K562 (cell line): Measurements from ENCODE around the gene ZBTB46. TPM values are rescaled to one million over a fixed set of nuclear protein-coding genes. Genes with fewer than 3 reads are reported as not detected.

Source experiments
- ATAC-seq: fragments of 200-7000 bp; cut with Tn5 transposase; 3 replicates; pipeline ENCODE4 v1.9.1; 2020; ENCODE audit warnings: moderate library complexity
- BruUV-seq: library from RNA; stranded (reverse); fragments of 400-500 nt; replicated peaks from 2 replicates; lab custom pipeline; 2021; lab: Mats Ljungman, UMichigan
- CTCF ChIA-PET: fragments of 300-600 bp; formaldehyde crosslinking; extraction: SDS; loops from one replicate; lab custom pipeline; 2021; ENCODE audit warnings: low intra/inter-chr PET ratio; lab: Yijun Ruan, JAX
- POLR2A ChIA-PET: fragments of 300-600, 350-650 bp; sonication (Branson Sonifier 250); formaldehyde crosslinking; extraction: SDS; loops from one replicate; lab custom pipeline; 2021; ENCODE audit warnings: antibody characterized with exemption, inconsistent platforms; lab: Yijun Ruan, JAX
- DNase-seq, 4 experiments: peaks; one replicate each; pipeline versions ENCODE4 v3.0.0 to v3.0.0-alpha.2; 2011 to 2018; ENCODE audit warnings: low spot score in 3 of 4, mixed read lengths in 3 of 4; ENCODE audit errors: extremely low read depth in 1 of 4
- FAIRE-seq: peaks from 2 replicates; lab custom pipeline; 2011; peaks lifted over from hg19 to GRCh38; lab: Jason Lieb, UNC
- H2AFZ ChIP-seq: 2 replicates; pipeline ENCODE4 v1.6.0; 2011; ENCODE audit warnings: low read depth, low read length, control low read depth, inconsistent platforms
- H3K27ac ChIP-seq: fragments of 200-600 bp; 3 replicates; pipeline ENCODE4 v1.8.0; 2011; ENCODE audit warnings: low read depth, mild to moderate bottlenecking, control low read depth, inconsistent platforms, low read length, moderate library complexity, mixed read lengths; ENCODE audit errors: extremely low read depth
- H3K27me3 ChIP-seq, 2 experiments: fragments of 300-600 bp in 1 of 2; 2 replicates in 1 of 2; 3 replicates in 1 of 2; pipeline versions ENCODE4 v1.6.0 to v1.8.0; 2011; ENCODE audit warnings: inconsistent platforms in 2 of 2, low read length in 2 of 2, mild to moderate bottlenecking in 1 of 2, mixed read lengths in 1 of 2, moderate library complexity in 1 of 2; ENCODE audit not compliant: control insufficient read depth in 2 of 2, insufficient read depth in 2 of 2
- H3K36me3 ChIP-seq: fragments of 300-600 bp; 3 replicates; pipeline ENCODE4 v1.8.0; 2011; ENCODE audit warnings: mild to moderate bottlenecking, low read length, inconsistent platforms; ENCODE audit not compliant: control insufficient read depth, insufficient read depth
- H3K4me1 ChIP-seq, 2 experiments: fragments of 200-600 bp in 1 of 2; replicated peaks in 1 of 2; 2 replicates in 1 of 2; 3 replicates in 1 of 2; pipeline versions ENCODE4 v1.5.1 to v1.8.0; 2011; ENCODE audit warnings: inconsistent platforms in 2 of 2, low read length in 2 of 2, mild to moderate bottlenecking in 1 of 2, mixed read lengths in 1 of 2, moderate library complexity in 1 of 2; ENCODE audit not compliant: control insufficient read depth in 2 of 2, insufficient read depth in 2 of 2
- H3K4me2 ChIP-seq: 2 replicates; pipeline ENCODE4 v1.6.1; 2011; ENCODE audit warnings: low read length, control low read depth, inconsistent platforms, mixed read lengths; ENCODE audit not compliant: insufficient read depth
- H3K4me3 ChIP-seq: fragments of 200-600 bp; sonication (generic), shearing (Covaris generic); 2 replicates; pipeline ENCODE4 v1.5.1; 2016; ENCODE audit warnings: control low read depth, inconsistent platforms
- H3K79me2 ChIP-seq: fragments of 200-600 bp; 3 replicates; pipeline ENCODE4 v1.8.0; 2011; ENCODE audit warnings: low read length, inconsistent platforms; ENCODE audit not compliant: control insufficient read depth, insufficient read depth
- H3K9ac ChIP-seq, 2 experiments: 2 replicates each; pipeline versions ENCODE4 v1.6.0 to v1.6.1; 2011; ENCODE audit warnings: low read depth in 2 of 2, low read length in 2 of 2, control low read depth in 1 of 2, inconsistent platforms in 1 of 2, mild to moderate bottlenecking in 1 of 2, mixed read lengths in 1 of 2; ENCODE audit not compliant: insufficient read depth in 1 of 2
- H3K9me1 ChIP-seq: one replicate; pipeline ENCODE4 v1.6.0; 2011; ENCODE audit warnings: inconsistent platforms, mild to moderate bottlenecking, low read length, moderate library complexity; ENCODE audit not compliant: control insufficient read depth, insufficient read depth
- H3K9me3 ChIP-seq: replicated peaks from 2 replicates; pipeline ENCODE4 v1.5.1; 2011; ENCODE audit warnings: low read depth, low read length, inconsistent platforms; ENCODE audit not compliant: control insufficient read depth, insufficient read depth
- H4K20me1 ChIP-seq: replicated peaks from 2 replicates; pipeline ENCODE4 v1.6.1; 2011; ENCODE audit warnings: low read length, inconsistent platforms, mixed read lengths; ENCODE audit not compliant: control insufficient read depth, insufficient read depth
- BCLAF1 ChIP-seq, 2 experiments: fragments of 450-650 bp in 1 of 2; IDR thresholded peaks; 2 replicates each; pipeline ENCODE4 v1.6.1; 2011 to 2017; ENCODE audit warnings: low read depth in 2 of 2, antibody characterized with exemption in 1 of 2, borderline replicate concordance in 1 of 2, low read length in 1 of 2, mild to moderate bottlenecking in 1 of 2, mixed read lengths in 1 of 2; ENCODE audit not compliant: control insufficient read depth in 1 of 2
- KDM5B ChIP-seq: fragments of 200-600 bp; sonication (generic); IDR thresholded peaks from 2 replicates; pipeline ENCODE4 v1.6.1; 2012; ENCODE audit warnings: low read depth, mild to moderate bottlenecking, moderate library complexity, low read length, control low read depth, inconsistent platforms; ENCODE audit not compliant: insufficient replicate concordance
- MITF ChIP-seq: IDR thresholded peaks from 2 replicates; pipeline ENCODE4 v1.6.1; 2014; ENCODE audit warnings: antibody characterized with exemption
- SRSF9 ChIP-seq: fragments of 200-400 bp; formaldehyde crosslinking; IDR thresholded peaks from 2 replicates; pipeline ENCODE4 v1.6.1; 2017; ENCODE audit warnings: low read depth, low read length, borderline replicate concordance
- STAT5A ChIP-seq: IDR thresholded peaks from 2 replicates; pipeline ENCODE4 v1.6.1; 2012; ENCODE audit warnings: low read length, inconsistent platforms, borderline replicate concordance
- TBL1XR1 ChIP-seq, 2 experiments: IDR thresholded peaks; 2 replicates each; pipeline ENCODE4 v1.6.1; 2012; ENCODE audit warnings: improper control_type of control experiment in 2 of 2, low read length in 2 of 2, mild to moderate bottlenecking in 1 of 2
- UBTF ChIP-seq, 2 experiments: IDR thresholded peaks; 2 replicates each; pipeline ENCODE4 v1.6.1; 2012; ENCODE audit warnings: improper control_type of control experiment in 2 of 2, low read depth in 2 of 2, low read length in 2 of 2, borderline replicate concordance in 1 of 2
- ZBED1 ChIP-seq: IDR thresholded peaks from 2 replicates; pipeline ENCODE4 v1.6.1; 2014
- ZC3H11A ChIP-seq: IDR thresholded peaks from 2 replicates; pipeline ENCODE4 v1.6.1; 2012; ENCODE audit warnings: low read depth, low read length, improper control_type of control experiment
- ZNF134 ChIP-seq: fragments of 250-450 bp; sonication (Bioruptor Pico); conservative IDR thresholded peaks from 2 replicates; pipeline ENCODE4 v1.4.0; 2020
- ZNF140 ChIP-seq: fragments of 250-450 bp; sonication (Bioruptor Pico); IDR thresholded peaks from 2 replicates; pipeline ENCODE4 v1.8.0; 2021; ENCODE audit warnings: moderate library complexity, mild to moderate bottlenecking, inconsistent platforms
- ZNF184 ChIP-seq: sonication (generic); formaldehyde crosslinking; IDR thresholded peaks from 2 replicates; pipeline ENCODE4 v1.5.0; 2020; ENCODE audit warnings: missing genetic modification reagents
- ZNF311 ChIP-seq: fragments of 250-450 bp; sonication (Bioruptor Pico); IDR thresholded peaks from 2 replicates; pipeline ENCODE4 v1.4.0; 2020; ENCODE audit warnings: mild to moderate bottlenecking, moderate library complexity
- WGBS: fragments of 100-300 bp; shearing (Covaris generic); methylation state at CpG from one replicate; pipeline ENCODE4 v1.1.6; 2016; ENCODE audit warnings: low coverage, mixed read lengths; ENCODE audit not compliant: insufficient coverage; ENCODE audit errors: missing lambda C conversion rate; 5-methylcytosine and 5-hydroxymethylcytosine counted together
- in situ Hi-C: fragments of 300-500 bp; cut with MboI; formaldehyde crosslinking; loops from 4 replicates; pipeline ENCODE4 v1.15.0; 2018; ENCODE audit warnings: inconsistent platforms, mixed read lengths
- intact Hi-C: fragments of 100-400 bp; cut with micrococcal nuclease; formaldehyde crosslinking; loops from 2 replicates; pipeline ENCODE4 v1.14.2; 2022
- polyA plus RNA-seq, 8 experiments: library from polyadenylated mRNA; depleted of rRNA in 4 of 8; stranded (reverse) in 5 of 8; unstranded in 3 of 8; fragments of >200 nt; fragmentation: Nextera tagmentation in 2 of 8; fragmentation: Illumina TruSeq in 1 of 8; extraction: Ambion mirVana in 2 of 8; extraction: Trizol in 1 of 8; gene quantifications; 2 replicates each; pipeline versions ENCODE4 v1.2.1 to v1.2.3, GENCODE V29; 2011 to 2014; ENCODE audit warnings: inconsistent platforms in 1 of 8, missing spikeins in 1 of 8
- total RNA-seq, 7 experiments: library from RNA; depleted of rRNA in 6 of 7; stranded (reverse); fragments of >200 nt in 6 of 7; fragmentation: Illumina TruSeq in 2 of 7; extraction: Trizol in 2 of 7; gene quantifications; 2 replicates each; pipeline versions ENCODE4 v1.2.1 to v1.2.3, GENCODE V29; 2011 to 2021; ENCODE audit warnings: low replicate concordance in 1 of 7

ZBTB46 gene
- total and polyA plus RNA-seq, 9 of the 15 experiments (the other 6 are each of a cell fraction or from before 2014, with no cell fraction given), result 0.29 to 4.1 (median 1.1) TPM

- no TSS peak for BruUV-seq
Observed at GRCh38 chr20:63734111-63734945, 96.7 kb downstream of the ZBTB46 start.

More at GRCh38 chr20:63734111-63734945, 96.7 kb downstream of the ZBTB46 start:
- Histone ChIP-seq H3K36me3 (peaks cover 67% of the 10 kb centered on the region; the same call in 2 of the 3 replicates), H4K20me1 (0 out of 2 replicates have a peak, but pooled peaks cover 5% of the 10 kb centered on the region), H3K27ac (no peak overlapping the region), H2AFZ (no peak overlapping the region), H3K4me2 (no peak overlapping the region)
- FAIRE-seq (no peak), DNase-seq (peak in 2 of 4 experiments; percentile 3)
- in situ Hi-C loops, result no loop called here
- no peak for TF ChIP-seq KDM5B
- TF ChIP-seq ZNF184, result no peak
- TF ChIP-seq ZNF134, result no peak
- no peak for TF ChIP-seq TBL1XR1 (IDR thresholded peaks at IDR 0.05; ENCODE audit: low read length in 2 of 2)
- no peak for TF ChIP-seq STAT5A
- TF ChIP-seq MITF, result no peak
- no peak for TF ChIP-seq ZNF311 (CRISPR knock-in tag)
- TF ChIP-seq BCLAF1 (IDR thresholded peaks at IDR 0.05; ENCODE audit: borderline replicate concordance in 1 of 2, control insufficient read depth in 1 of 2, low read depth in 2 of 2, low read length in 1 of 2), result no peak
- TF ChIP-seq SRSF9, result no peak
- TF ChIP-seq ZC3H11A, result no peak
- no peak for TF ChIP-seq ZNF140 (CRISPR knock-in tag)
- no peak for TF ChIP-seq UBTF (IDR thresholded peaks at IDR 0.05; ENCODE audit: borderline replicate concordance in 1 of 2, low read depth in 2 of 2, low read length in 2 of 2)
- TF ChIP-seq ZBED1, result no peak
- TF ChIP-seq, all 486 proteins: peak for 0
- intact Hi-C loops, result no loop called here
- no peak overlapping the region for H3K4me3 ChIP-seq
- no peak overlapping the region for H3K9ac ChIP-seq
- ChIA-PET CTCF (no interaction called here), POLR2A (interaction anchor here (0.5 kb wide), 2 partner anchors 209 to 246 kb away, joined by 4 read pairs; no protein-coding TSS in a partner anchor)
- WGBS, result 93% methylated on average over 18 of the region's 25 CpGs
- H3K4me1 ChIP-seq, result peaks cover 3 to 58% of the 10 kb centered on the region in 2 experiments; a peak in 3 of 5 replicates
- ATAC-seq, result no peak
- H3K79me2 ChIP-seq, result peaks cover 21% of the 10 kb centered on the region
- H3K9me3 ChIP-seq, result peaks cover 4% of the 10 kb centered on the region
- no peaks in the 10 kb centered on the region for H3K27me3 ChIP-seq
- H3K9me1 ChIP-seq, result no peaks in the 10 kb centered on the region
